WTC11 (cell line): ENCODE measurements around the gene REEP1.

Experiments used
- ESRRA ChIP-seq: sonication (generic); formaldehyde crosslinking; IDR thresholded peaks from 2 replicates; pipeline ENCODE4 v1.8.1; 2022; ENCODE audit warnings: mild to moderate bottlenecking, missing genetic modification reagents, borderline replicate concordance
- SMAD3 ChIP-seq: sonication (generic); formaldehyde crosslinking; IDR thresholded peaks from 2 replicates; pipeline ENCODE4 v1.8.0; 2022; ENCODE audit warnings: missing genetic modification reagents, mild to moderate bottlenecking, borderline replicate concordance
- TEAD1 ChIP-seq: sonication (generic); formaldehyde crosslinking; IDR thresholded peaks from 2 replicates; pipeline ENCODE4 v1.8.0; 2022; ENCODE audit warnings: mild to moderate bottlenecking, missing genetic modification reagents

DNA sequence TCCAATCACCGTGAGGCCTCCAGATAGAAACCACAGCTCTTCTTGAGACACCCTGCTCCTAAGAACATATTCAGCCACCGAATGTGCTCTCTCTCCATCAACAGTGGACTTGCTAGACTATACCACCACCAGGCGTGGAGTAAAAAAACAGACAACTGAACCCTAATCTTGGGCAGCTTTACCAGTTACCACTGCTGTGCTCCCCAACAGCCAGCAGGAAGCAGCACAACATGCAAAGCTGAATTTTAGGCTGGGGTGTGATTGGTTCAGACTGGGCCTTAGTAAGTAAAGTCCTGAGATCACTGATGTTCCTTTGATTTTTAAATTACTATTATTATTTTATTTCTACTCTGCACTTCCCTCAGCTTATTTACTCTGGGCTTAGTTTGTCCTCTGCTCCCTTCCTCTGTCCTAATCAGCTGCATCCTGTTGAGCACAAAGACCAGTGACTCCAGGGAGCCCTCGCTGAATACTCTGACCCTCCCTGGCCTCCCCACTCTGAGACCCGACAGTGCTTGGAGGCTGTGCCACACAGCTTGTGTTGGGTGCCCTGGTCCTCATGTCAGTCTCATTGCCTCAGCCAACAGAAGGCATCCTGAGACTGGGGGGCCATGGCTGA lies 116.3 kb downstream of the REEP1 start:
- TF ChIP-seq TEAD1 (CRISPR knock-in tag) (no peak), ESRRA (CRISPR knock-in tag) (no peak), SMAD3 (CRISPR knock-in tag) (no peak)
